Ovary (tissue), 9 donors: ENCODE measurements around the gene SLC4A5. TPM values are rescaled to one million over a fixed set of nuclear protein-coding genes. Genes with fewer than 3 reads are reported as not detected.

ENCODE experiments used
- DNase-seq, 5 donors: peaks; one replicate each; pipeline ENCODE4 v3.0.0-alpha.2; 2019 to 2020
- H3K27ac ChIP-seq, 2 donors: fragments of 200-600 bp; one replicate each; pipeline versions ENCODE4 v1.5.1 to v1.8.0; 2019 to 2022
- H3K27me3 ChIP-seq: fragments of 200-600 bp; one replicate; pipeline ENCODE4 v1.8.0; 2022
- H3K36me3 ChIP-seq: fragments of 200-600 bp; sonication (generic); one replicate; pipeline ENCODE4 v1.5.1; 2019
- H3K4me1 ChIP-seq: one replicate; pipeline ENCODE4 v1.8.1; 2013; ENCODE audit warnings: mild to moderate bottlenecking, moderate library complexity; ENCODE audit not compliant: insufficient read depth
- H3K4me3 ChIP-seq: fragments of 200-600 bp; sonication (generic); one replicate; pipeline ENCODE4 v1.5.1; 2017
- H3K9me3 ChIP-seq, 2 donors: fragments of 200-600 bp in 1 of 2; sonication (generic) in 1 of 2; one replicate each; pipeline versions ENCODE4 v1.5.1 to v1.8.1; 2013 to 2019; ENCODE audit warnings: mild to moderate bottlenecking in 1 of 2, moderate library complexity in 1 of 2
- CTCF ChIP-seq, 3 donors: fragments of 450-650 bp in 2 of 3; fragments of 200-600 bp in 1 of 3; IDR thresholded peaks; one replicate each; pipeline versions ENCODE4 v1.5.1 to v1.8.0; 2016 to 2022; ENCODE audit warnings: antibody characterized with exemption in 3 of 3, mild to moderate bottlenecking in 1 of 3
- EP300 ChIP-seq: sonication (generic); formaldehyde crosslinking; IDR thresholded peaks from one replicate; pipeline ENCODE4 v1.6.1; 2017; ENCODE audit warnings: antibody characterized with exemption
- POLR2A ChIP-seq: fragments of 450-650 bp; IDR thresholded peaks from one replicate; pipeline ENCODE4 v1.6.1; 2017; ENCODE audit warnings: antibody characterized with exemption, mild to moderate bottlenecking, moderate library complexity
- WGBS, 3 donors: extraction: QIAGEN DNeasy Blood & Tissue Kit in 1 of 3; methylation state at CpG; one replicate each; pipeline versions ENCODE4 v1.1.5 to v1.1.7; 2013 to 2017; 5-methylcytosine and 5-hydroxymethylcytosine counted together
- intact Hi-C, 4 donors: fragments of 100-400 bp; cut with DNase I; formaldehyde crosslinking; loops; one replicate each; pipeline versions ENCODE4 v1.11.0 to v1.15.1; 2022 to 2023
- polyA plus RNA-seq, 2 donors: library from polyadenylated mRNA; stranded (reverse); fragments of 200-250 nt in 1 of 2; fragments of 350-450 nt in 1 of 2; fragmentation: Illumina TruSeq in 1 of 2; extraction: RNeasy Lipid Tissue Mini Kit (QIAGEN cat#74804) in 1 of 2; gene quantifications; one replicate each; pipeline ENCODE4 v1.2.3, GENCODE V29; 2013 to 2014
- total RNA-seq, 7 donors: library from RNA; depleted of rRNA in 2 of 7; stranded (reverse); fragments of >200 nt in 2 of 7; fragmentation: NEBNext Ultra II Directional in 3 of 7; extraction: Animal tissue kit (Norgen Biotek cat#: 25700) in 3 of 7; gene quantifications; one replicate each; pipeline versions ENCODE4 v1.1.0 to v1.2.4, GENCODE V29; 2016 to 2023
- donor health status: DM: no; HTN: no; CAD: no; lungs with moderate emphysema.
- donor health status: DM: no; HTN: no; CAD: no.
- donor health status: Bipolar disorder and iron deficiency.
- donor health status: DM: yes; HTN: yes; CAD: no.
- donor health status: DM: no; HTN: no; CAD: no.
- donor health status: DM: yes; HTN: yes; CAD: no.

The SLC4A5 gene
- total and polyA plus RNA-seq, 9 donors, result 1.1 to 6.3 (median 2.4) TPM

GRCh38 chr2:74372674-74373073 lies 29.5 kb upstream of the SLC4A5 start:
- no peaks in the 10 kb centered on the region for H3K36me3 ChIP-seq
- H3K27ac ChIP-seq, result no peak overlapping the region
- 86 to 94% (median 90%) methylated on average over 6 of the region's 6 CpGs for WGBS, 3 donors
- intact Hi-C loops, result no loop called here
- DNase-seq, result no peak
- peaks cover 1% of the 10 kb centered on the region for H3K4me1 ChIP-seq
- TF ChIP-seq POLR2A (no peak), CTCF (IDR thresholded peaks at IDR 0.05) (no peak), EP300 (no peak)
- H3K4me3 ChIP-seq, result no peak overlapping the region
- H3K9me3 ChIP-seq, result no peaks in the 10 kb centered on the region
- H3K27me3 ChIP-seq, result no peaks in the 10 kb centered on the region

GRCh38 chr2:74371421-74371820 lies 28.2 kb upstream of the SLC4A5 start:
- no peaks in the 10 kb centered on the region for H3K9me3 ChIP-seq
- no peak for TF ChIP-seq POLR2A
- TF ChIP-seq CTCF (IDR thresholded peaks at IDR 0.05), result no peak
- no peak for TF ChIP-seq EP300
- no peak overlapping the region for H3K27ac ChIP-seq
- peaks cover 1% of the 10 kb centered on the region for H3K4me1 ChIP-seq
- no peak for DNase-seq
- no peaks in the 10 kb centered on the region for H3K36me3 ChIP-seq
- 94 to 95% (median 95%) methylated on average over 9 of the region's 9 CpGs for WGBS, 3 donors
- no peak overlapping the region for H3K4me3 ChIP-seq
- intact Hi-C loops, result no loop called here
- no peaks in the 10 kb centered on the region for H3K27me3 ChIP-seq

GRCh38 chr2:74369976-74370375 lies 26.8 kb upstream of the SLC4A5 start:
- H3K27me3 ChIP-seq, result no peaks in the 10 kb centered on the region
- no peak overlapping the region for H3K4me3 ChIP-seq
- H3K4me1 ChIP-seq, result peaks cover 3% of the 10 kb centered on the region
- no peak overlapping the region for H3K27ac ChIP-seq
- H3K9me3 ChIP-seq, result no peaks in the 10 kb centered on the region
- TF ChIP-seq EP300, result no peak
- TF ChIP-seq CTCF (IDR thresholded peaks at IDR 0.05), result no peak
- no peak for TF ChIP-seq POLR2A
- 93 to 97% (median 96%) methylated on average over 7 of the region's 7 CpGs for WGBS, 3 donors
- DNase-seq, result no peak
- intact Hi-C loops, result no loop called here
- no peaks in the 10 kb centered on the region for H3K36me3 ChIP-seq

- no peak for DNase-seq
- H3K27me3 ChIP-seq, result no peaks in the 10 kb centered on the region
- intact Hi-C loops, result no loop called here
- no peaks in the 10 kb centered on the region for H3K9me3 ChIP-seq
- no peaks in the 10 kb centered on the region for H3K36me3 ChIP-seq
- H3K4me1 ChIP-seq, result peaks cover 2% of the 10 kb centered on the region
- 93 to 96% (median 95%) methylated on average over 5 of the region's 5 CpGs for WGBS, 3 donors
- H3K4me3 ChIP-seq, result no peak overlapping the region
- no peak overlapping the region for H3K27ac ChIP-seq
- no peak for TF ChIP-seq POLR2A
- no peak for TF ChIP-seq CTCF (IDR thresholded peaks at IDR 0.05)
- TF ChIP-seq EP300, result no peak
Measured at GRCh38 chr2:74368499-74368898, 25.3 kb upstream of the SLC4A5 start.

GRCh38 chr2:74367789-74368188 lies 24.6 kb upstream of the SLC4A5 start:
- no peaks in the 10 kb centered on the region for H3K9me3 ChIP-seq
- WGBS, 3 donors, result 93 to 96% (median 95%) methylated on average over 7 of the region's 7 CpGs
- H3K27me3 ChIP-seq, result no peaks in the 10 kb centered on the region
- no peaks in the 10 kb centered on the region for H3K36me3 ChIP-seq
- TF ChIP-seq CTCF (IDR thresholded peaks at IDR 0.05) (no peak), EP300 (no peak), POLR2A (no peak)
- DNase-seq, result no peak
- H3K4me1 ChIP-seq, result peaks cover 2% of the 10 kb centered on the region
- no peak overlapping the region for H3K4me3 ChIP-seq
- intact Hi-C loops, result no loop called here
- H3K27ac ChIP-seq, result no peak overlapping the region
